HG02610 (cell line): ENCODE results near the gene DPYSL4.

Experiments
- ATAC-seq: cut with Tn5 transposase; IDR thresholded peaks from one replicate; pipeline ENCODE4 v1.9.1; 2021; ENCODE audit warnings: mild to moderate bottlenecking, moderate library complexity; ENCODE audit not compliant: unreplicated experiment

Gene DPYSL4

GRCh38 chr10:132193907-132194552 lies 7.3 kb downstream of the DPYSL4 start:
- no peak for ATAC-seq

GRCh38 chr10:132194726-132195125 lies 8.0 kb downstream of the DPYSL4 start:
- ATAC-seq, result no peak

GRCh38 chr10:132195366-132196075 lies 8.8 kb downstream of the DPYSL4 start:
- ATAC-seq, result no peak

- ATAC-seq, result no peak
These were observed 9.7 kb downstream of the DPYSL4 start for GRCh38 chr10:132196178-132197113.

- ATAC-seq, result no peak
These were observed 10.7 kb downstream of the DPYSL4 start for GRCh38 chr10:132197271-132198067.

GRCh38 chr10:132198068-132198370 lies 11.3 kb downstream of the DPYSL4 start:
- no peak for ATAC-seq

- no peak for ATAC-seq
These were observed 11.8 kb downstream of the DPYSL4 start for GRCh38 chr10:132198381-132199181.

- no peak for ATAC-seq
These were observed 12.6 kb downstream of the DPYSL4 start for GRCh38 chr10:132199268-132199853.

GRCh38 chr10:132199854-132200311 lies 13.1 kb downstream of the DPYSL4 start:
- no peak for ATAC-seq

GRCh38 chr10:132200344-132201110 lies 13.8 kb downstream of the DPYSL4 start:
- no peak for ATAC-seq

- ATAC-seq, result no peak
These were observed 14.6 kb downstream of the DPYSL4 start for GRCh38 chr10:132201111-132201969.

GRCh38 chr10:132202070-132202970 lies 15.6 kb downstream of the DPYSL4 start:
- no peak for ATAC-seq

- ATAC-seq, result no peak
These were observed 16.7 kb downstream of the DPYSL4 start for GRCh38 chr10:132203256-132204077.

- no peak for ATAC-seq
These were observed 17.5 kb downstream of the DPYSL4 start for GRCh38 chr10:132204078-132204780.

GRCh38 chr10:132204781-132205473 lies 18.2 kb downstream of the DPYSL4 start:
- no peak for ATAC-seq
